ENCODE data around the gene ACACB. TPM values are rescaled to one million over a fixed set of nuclear protein-coding genes. Genes with fewer than 3 reads are reported as not detected.

The ACACB gene
- total RNA-seq, 1 donor from 2014 or later: 130 TPM

DNA sequence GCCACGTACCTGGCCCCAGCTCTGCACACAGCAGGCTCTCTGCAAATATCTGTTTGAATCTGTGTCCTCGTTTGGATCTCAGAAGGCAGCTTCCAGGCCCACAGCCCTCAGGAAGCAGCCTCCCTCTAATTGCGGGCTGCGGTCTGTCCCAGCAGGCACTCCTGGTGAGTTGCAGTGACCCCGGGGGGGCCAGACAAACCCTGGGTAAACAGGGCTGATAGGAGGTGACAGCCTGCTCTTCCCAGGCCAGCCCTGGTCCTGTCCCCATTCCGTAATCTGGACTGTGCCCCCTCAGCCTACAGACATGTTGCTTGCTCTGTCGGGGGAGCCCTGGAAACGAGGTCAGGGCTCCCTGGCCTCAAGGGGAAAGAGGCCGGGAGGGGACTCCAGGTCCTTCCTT is 190.7 kb downstream of the ACACB start:
- Histone ChIP-seq H3K9me3 (no peaks in the 10 kb centered on the region), H3K4me1 (peaks cover 16% of the 10 kb centered on the region), H3K36me3 (no peaks in the 10 kb centered on the region), H3K4me3 (no peak overlapping the region), H3K27ac (no peak overlapping the region), H3K27me3 (no peaks in the 10 kb centered on the region)
- intact Hi-C loops (cut with DNase I): no loop called here
- TF ChIP-seq CTCF (IDR thresholded peaks at IDR 0.05): no peak
- no peak for TF ChIP-seq POLR2A (IDR thresholded peaks at IDR 0.05)
- TF ChIP-seq POLR2AphosphoS5 (IDR thresholded peaks at IDR 0.05; ENCODE audit: insufficient read depth in 1 of 2, low read depth in 1 of 2): no peak
- no peak for DNase-seq (ENCODE audit: extremely low spot score in 2 of 2)

DNA sequence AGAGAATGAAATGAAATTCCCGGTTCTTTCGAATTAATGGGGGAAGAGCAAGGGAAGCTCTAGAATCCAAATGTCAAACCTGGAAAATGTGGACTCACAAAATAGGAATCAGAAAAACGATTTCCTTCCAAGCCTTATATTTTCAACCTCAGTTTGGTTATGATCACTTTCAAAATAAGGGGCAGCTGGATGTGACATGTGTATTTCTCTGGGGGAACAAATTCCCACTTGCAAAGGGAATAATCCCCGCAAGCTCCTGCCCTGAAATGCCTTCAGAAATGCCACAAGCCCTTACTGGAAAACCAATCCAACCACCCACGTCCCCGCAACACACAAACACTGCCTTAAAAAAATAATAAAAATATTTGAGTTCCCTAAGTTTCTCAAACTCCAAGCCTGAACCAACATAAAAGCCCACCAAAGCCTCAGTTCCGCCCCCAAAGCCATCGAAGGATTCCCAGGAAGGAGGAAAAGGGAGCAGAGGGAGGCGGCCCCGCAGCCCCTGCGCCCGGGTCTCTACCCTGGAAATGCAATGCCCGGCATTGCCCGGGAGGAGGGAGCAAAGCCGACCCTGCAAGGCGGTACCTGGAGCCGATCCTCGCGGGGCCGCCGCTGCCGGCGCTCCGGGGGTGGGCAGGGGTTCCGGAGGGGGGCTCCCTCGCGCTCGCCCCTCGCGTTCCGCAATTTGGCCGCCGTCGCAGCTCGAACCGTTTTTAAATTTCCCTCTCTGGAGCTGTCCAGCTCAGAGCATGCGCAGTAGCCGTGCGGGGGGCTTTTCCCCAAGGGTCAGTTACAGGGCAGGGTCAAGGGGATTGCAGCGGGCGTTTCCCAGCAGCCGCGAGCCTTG is 192.4 kb downstream of the ACACB start, which contains the start of gene FOXN4:
Gene FOXN4 (minus strand): TSS at position 751 of the 847 bp plus-strand sequence. CDS start 963 bp downstream, outside the sequence.
- Histone ChIP-seq H3K9me3 (no peaks in the 10 kb centered on the region), H3K27me3 (no peaks in the 10 kb centered on the region), H3K27ac (peak within 1 kb of the TSS; percentile 13), H3K36me3 (no peaks in the 10 kb centered on the region), H3K4me1 (peaks cover 16% of the 10 kb centered on the region), H3K4me3 (peak within 1 kb of the TSS; percentile 47 to 65)
- no peak for DNase-seq (ENCODE audit: extremely low spot score in 2 of 2)
- intact Hi-C loops (cut with DNase I): no loop called here
- TF ChIP-seq CTCF (IDR thresholded peaks at IDR 0.05) (no peak), POLR2A (IDR thresholded peaks at IDR 0.05) (no peak), POLR2AphosphoS5 (IDR thresholded peaks at IDR 0.05; ENCODE audit: insufficient read depth in 1 of 2, low read depth in 1 of 2) (no peak)

DNA sequence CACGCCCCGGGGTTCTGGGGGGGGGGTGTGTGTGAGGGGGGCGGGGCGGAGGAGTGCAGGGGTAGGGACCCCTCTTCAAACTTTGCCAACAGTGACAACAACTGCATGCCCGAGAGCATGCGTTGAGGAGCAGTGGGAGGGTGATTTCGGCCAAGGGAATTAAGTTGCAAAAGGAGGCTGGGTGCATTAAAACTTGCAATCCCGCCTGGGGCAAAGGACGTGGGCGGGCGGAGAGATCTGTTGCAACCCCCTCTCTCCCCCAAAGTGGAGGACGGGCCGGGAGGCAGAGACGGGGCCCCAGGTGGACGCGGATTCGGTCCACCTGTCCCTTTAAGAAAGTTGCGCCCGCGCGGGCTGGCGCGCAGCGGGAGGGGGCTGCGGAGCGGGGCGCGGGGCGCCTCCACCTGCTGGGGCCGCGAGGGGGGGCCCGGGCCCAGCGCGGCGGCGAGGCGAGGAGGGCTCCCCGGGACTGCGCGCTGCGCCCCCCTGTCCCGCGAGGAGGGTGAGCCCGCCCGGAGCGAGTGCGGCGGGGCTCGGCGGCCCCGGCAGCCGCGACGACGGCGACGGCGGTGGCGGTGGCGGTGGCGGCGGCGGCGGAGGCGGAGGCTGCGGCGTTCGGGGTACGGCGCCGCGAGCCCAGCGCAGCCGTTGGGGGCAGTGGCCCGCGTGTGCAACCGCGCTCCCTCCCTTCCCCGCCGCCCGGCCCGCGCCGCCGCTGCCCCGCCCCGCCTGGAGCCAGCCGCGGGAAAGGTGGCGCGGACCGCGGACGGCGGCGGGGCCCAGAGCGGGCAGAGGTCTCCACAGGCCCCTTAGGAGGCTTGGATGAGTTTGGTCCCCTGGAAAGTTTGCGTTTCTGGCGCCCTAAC is 193.2 kb downstream of the ACACB start:
- peak overlapping the region; percentile 47 to 65 for H3K4me3 ChIP-seq
- peak overlapping the region; percentile 13 for H3K27ac ChIP-seq
- H3K9me3 ChIP-seq: no peaks in the 10 kb centered on the region
- H3K36me3 ChIP-seq: no peaks in the 10 kb centered on the region
- TF ChIP-seq CTCF (IDR thresholded peaks at IDR 0.05) (no peak), POLR2A (IDR thresholded peaks at IDR 0.05) (no peak), POLR2AphosphoS5 (IDR thresholded peaks at IDR 0.05; ENCODE audit: insufficient read depth in 1 of 2, low read depth in 1 of 2) (no peak)
- H3K27me3 ChIP-seq: no peaks in the 10 kb centered on the region
- intact Hi-C loops (cut with DNase I): no loop called here
- H3K4me1 ChIP-seq: peaks cover 16% of the 10 kb centered on the region
- DNase-seq (ENCODE audit: extremely low spot score in 2 of 2): no peak

DNA sequence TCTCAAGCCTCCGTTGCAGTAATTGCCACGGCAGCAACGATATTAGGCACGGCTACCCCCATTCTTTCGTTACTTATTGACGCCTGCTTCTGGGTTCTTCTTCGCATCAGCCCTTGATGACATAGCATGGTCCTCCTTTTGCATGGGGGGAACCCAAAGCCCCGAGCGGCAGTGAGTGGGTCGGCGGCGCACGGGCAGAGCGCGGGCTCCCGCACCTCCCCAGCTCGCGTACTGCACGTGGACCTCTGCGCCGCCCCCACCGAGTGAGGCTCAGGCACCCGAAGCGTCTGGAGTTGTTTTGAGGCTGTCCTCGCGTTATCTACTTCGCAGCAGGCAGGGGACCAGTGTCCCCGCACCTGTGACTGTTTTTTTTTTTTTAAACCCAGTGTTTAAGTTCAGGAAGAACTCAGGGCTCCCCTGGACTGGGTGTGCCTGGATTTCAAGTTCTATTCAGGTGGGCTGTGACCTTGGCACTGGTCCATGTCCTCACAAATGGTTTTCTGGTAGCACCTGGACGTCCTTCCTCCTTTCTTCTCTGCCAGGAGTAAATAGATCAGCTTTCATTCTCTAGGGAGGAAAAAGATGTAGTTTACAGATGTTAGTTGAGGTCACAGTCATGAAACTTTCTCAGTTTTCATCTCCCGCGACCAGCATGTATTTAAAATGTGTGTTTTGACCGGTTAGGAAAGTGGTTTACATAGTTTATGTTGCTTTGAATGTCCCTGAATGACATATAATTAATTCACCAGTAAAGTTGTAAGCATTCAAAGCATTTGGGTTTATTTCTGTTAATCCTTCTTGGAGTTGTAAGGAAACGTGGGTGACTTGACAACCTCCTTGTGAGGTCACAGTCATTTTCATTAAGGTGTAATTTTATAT is 194.1 kb downstream of the ACACB start:
- peak overlapping the region; percentile 47 to 65 for H3K4me3 ChIP-seq
- intact Hi-C loops (cut with DNase I): no loop called here
- H3K27ac ChIP-seq: peak overlapping the region; percentile 13
- H3K4me1 ChIP-seq: peaks cover 16% of the 10 kb centered on the region
- no peaks in the 10 kb centered on the region for H3K9me3 ChIP-seq
- TF ChIP-seq CTCF (IDR thresholded peaks at IDR 0.05) (no peak), POLR2A (IDR thresholded peaks at IDR 0.05) (no peak), POLR2AphosphoS5 (IDR thresholded peaks at IDR 0.05; ENCODE audit: insufficient read depth in 1 of 2, low read depth in 1 of 2) (no peak)
- DNase-seq (ENCODE audit: extremely low spot score in 2 of 2): no peak
- no peaks in the 10 kb centered on the region for H3K36me3 ChIP-seq
- H3K27me3 ChIP-seq: no peaks in the 10 kb centered on the region

Other genes with a start within 250 kb of the ACACB start
- gene DAO, start 236.5 kb upstream of the ACACB start, total RNA-seq: not detected
- gene SVOP, start 95.5 kb upstream of the ACACB start, total RNA-seq: under 0.01 TPM
- gene USP30, start 64.0 kb upstream of the ACACB start, total RNA-seq: 15.5 TPM
- 14.5 TPM for gene ALKBH2, start 23.1 kb upstream of the ACACB start, total RNA-seq
- 29.2 TPM for gene UNG, start 19.0 kb upstream of the ACACB start, total RNA-seq
- not detected for gene FOXN4, start 192.7 kb downstream of the ACACB start, total RNA-seq
- gene MYO1H, start 231.3 kb downstream of the ACACB start, total RNA-seq: not detected

All from vagina (tissue), 2 donors.